Measurements from ENCODE around the gene INF2.

DNA sequence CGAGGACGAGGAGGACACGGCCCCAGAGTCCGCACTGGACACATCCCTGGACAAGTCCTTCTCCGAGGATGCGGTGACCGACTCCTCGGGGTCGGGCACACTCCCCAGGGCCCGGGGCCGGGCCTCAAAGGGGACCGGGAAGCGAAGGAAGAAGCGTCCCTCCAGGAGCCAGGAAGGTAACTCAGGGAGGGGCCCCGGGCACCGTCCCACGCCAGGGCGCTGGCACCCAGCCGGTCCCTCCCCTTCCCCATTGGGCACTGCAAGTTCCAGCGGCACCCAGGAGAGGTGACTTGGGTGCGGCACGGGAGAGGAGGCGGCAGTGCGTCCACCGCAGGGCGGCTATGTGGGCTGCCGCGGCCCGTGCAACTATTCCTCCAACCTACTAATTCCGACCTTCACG lies 25.3 kb downstream of the INF2 start:
- TF ChIP-seq, protein P1, sequence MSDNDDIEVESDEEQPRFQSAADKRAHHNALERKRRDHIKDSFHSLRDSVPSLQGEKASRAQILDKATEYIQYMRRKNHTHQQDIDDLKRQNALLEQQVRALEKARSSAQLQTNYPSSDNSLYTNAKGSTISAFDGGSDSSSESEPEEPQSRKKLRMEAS (IDR thresholded peaks at IDR 0.05) = no peak
- TF ChIP-seq, protein P2, sequence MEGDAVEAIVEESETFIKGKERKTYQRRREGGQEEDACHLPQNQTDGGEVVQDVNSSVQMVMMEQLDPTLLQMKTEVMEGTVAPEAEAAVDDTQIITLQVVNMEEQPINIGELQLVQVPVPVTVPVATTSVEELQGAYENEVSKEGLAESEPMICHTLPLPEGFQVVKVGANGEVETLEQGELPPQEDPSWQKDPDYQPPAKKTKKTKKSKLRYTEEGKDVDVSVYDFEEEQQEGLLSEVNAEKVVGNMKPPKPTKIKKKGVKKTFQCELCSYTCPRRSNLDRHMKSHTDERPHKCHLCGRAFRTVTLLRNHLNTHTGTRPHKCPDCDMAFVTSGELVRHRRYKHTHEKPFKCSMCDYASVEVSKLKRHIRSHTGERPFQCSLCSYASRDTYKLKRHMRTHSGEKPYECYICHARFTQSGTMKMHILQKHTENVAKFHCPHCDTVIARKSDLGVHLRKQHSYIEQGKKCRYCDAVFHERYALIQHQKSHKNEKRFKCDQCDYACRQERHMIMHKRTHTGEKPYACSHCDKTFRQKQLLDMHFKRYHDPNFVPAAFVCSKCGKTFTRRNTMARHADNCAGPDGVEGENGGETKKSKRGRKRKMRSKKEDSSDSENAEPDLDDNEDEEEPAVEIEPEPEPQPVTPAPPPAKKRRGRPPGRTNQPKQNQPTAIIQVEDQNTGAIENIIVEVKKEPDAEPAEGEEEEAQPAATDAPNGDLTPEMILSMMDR (IDR thresholded peaks at IDR 0.05; ENCODE audit: low read depth, low read length, missing input control) = no peak
- TF ChIP-seq RXRA (IDR thresholded peaks at IDR 0.05) = no peak
- TF ChIP-seq HNF4G (IDR thresholded peaks at IDR 0.05) = no peak
- TF ChIP-seq JUND (IDR thresholded peaks at IDR 0.05) = no peak
- no peak for TF ChIP-seq RAD21 (IDR thresholded peaks at IDR 0.05)
- TF ChIP-seq YY1 (IDR thresholded peaks at IDR 0.05) = no peak
- TF ChIP-seq GABPA (IDR thresholded peaks at IDR 0.05 in 1 of 2, conservative IDR thresholded peaks at IDR 0.05 in 1 of 2) = no peak
- TF ChIP-seq, protein P3, sequence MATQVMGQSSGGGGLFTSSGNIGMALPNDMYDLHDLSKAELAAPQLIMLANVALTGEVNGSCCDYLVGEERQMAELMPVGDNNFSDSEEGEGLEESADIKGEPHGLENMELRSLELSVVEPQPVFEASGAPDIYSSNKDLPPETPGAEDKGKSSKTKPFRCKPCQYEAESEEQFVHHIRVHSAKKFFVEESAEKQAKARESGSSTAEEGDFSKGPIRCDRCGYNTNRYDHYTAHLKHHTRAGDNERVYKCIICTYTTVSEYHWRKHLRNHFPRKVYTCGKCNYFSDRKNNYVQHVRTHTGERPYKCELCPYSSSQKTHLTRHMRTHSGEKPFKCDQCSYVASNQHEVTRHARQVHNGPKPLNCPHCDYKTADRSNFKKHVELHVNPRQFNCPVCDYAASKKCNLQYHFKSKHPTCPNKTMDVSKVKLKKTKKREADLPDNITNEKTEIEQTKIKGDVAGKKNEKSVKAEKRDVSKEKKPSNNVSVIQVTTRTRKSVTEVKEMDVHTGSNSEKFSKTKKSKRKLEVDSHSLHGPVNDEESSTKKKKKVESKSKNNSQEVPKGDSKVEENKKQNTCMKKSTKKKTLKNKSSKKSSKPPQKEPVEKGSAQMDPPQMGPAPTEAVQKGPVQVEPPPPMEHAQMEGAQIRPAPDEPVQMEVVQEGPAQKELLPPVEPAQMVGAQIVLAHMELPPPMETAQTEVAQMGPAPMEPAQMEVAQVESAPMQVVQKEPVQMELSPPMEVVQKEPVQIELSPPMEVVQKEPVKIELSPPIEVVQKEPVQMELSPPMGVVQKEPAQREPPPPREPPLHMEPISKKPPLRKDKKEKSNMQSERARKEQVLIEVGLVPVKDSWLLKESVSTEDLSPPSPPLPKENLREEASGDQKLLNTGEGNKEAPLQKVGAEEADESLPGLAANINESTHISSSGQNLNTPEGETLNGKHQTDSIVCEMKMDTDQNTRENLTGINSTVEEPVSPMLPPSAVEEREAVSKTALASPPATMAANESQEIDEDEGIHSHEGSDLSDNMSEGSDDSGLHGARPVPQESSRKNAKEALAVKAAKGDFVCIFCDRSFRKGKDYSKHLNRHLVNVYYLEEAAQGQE (IDR thresholded peaks at IDR 0.05) = no peak
